Right lobe of liver (tissue), 6 donors: ENCODE measurements around the gene MSMP. TPM values are rescaled to one million over a fixed set of nuclear protein-coding genes. Genes with fewer than 3 reads are reported as not detected.

ENCODE experiments used
- ATAC-seq, 4 donors: fragments of 200-7000 bp; cut with Tn5 transposase; one replicate each; pipeline ENCODE4 v1.9.1; 2020; ENCODE audit warnings: mild to moderate bottlenecking in 4 of 4, moderate library complexity in 4 of 4
- DNase-seq, 3 donors: peaks; one replicate each; pipeline ENCODE4 v3.0.0-alpha.2; 2020
- H3K27ac ChIP-seq, 3 donors: fragments of 200-600 bp; one replicate each; pipeline ENCODE4 v1.8.0; 2022
- H3K27me3 ChIP-seq, 2 donors: fragments of 200-600 bp; one replicate each; pipeline ENCODE4 v1.8.0; 2022
- H3K36me3 ChIP-seq, 4 donors: fragments of 200-600 bp; sonication (generic) in 1 of 4; one replicate each; pipeline versions ENCODE4 v1.5.1 to v1.8.0; 2017 to 2022; ENCODE audit warnings: control low read depth in 1 of 4
- H3K4me1 ChIP-seq, 4 donors: fragments of 200-600 bp; sonication (generic) in 1 of 4; one replicate each; pipeline versions ENCODE4 v1.5.1 to v1.8.0; 2017 to 2022; ENCODE audit warnings: control low read depth in 1 of 4
- H3K4me3 ChIP-seq, 3 donors: fragments of 200-600 bp; one replicate each; pipeline ENCODE4 v1.8.0; 2022
- H3K9me3 ChIP-seq, 4 donors: fragments of 200-600 bp; sonication (generic) in 1 of 4; one replicate each; pipeline versions ENCODE4 v1.5.1 to v1.8.0; 2017 to 2022; ENCODE audit warnings: control low read depth in 1 of 4
- POLR2A ChIP-seq: fragments of 450-650 bp; IDR thresholded peaks from one replicate; pipeline ENCODE4 v1.6.1; 2017; ENCODE audit warnings: antibody characterized with exemption, mild to moderate bottlenecking
- WGBS: methylation state at CpG from one replicate; pipeline ENCODE4 v1.1.6; 2018; ENCODE audit warnings: low coverage, low lambda C conversion rate; ENCODE audit not compliant: insufficient coverage; ENCODE audit errors: missing lambda C conversion rate; 5-methylcytosine and 5-hydroxymethylcytosine counted together
- intact Hi-C, 2 donors: fragments of 100-400 bp; cut with DNase I; formaldehyde crosslinking; loops; one replicate each; pipeline versions ENCODE4 v1.11.2 to v1.14.1; 2022
- long read RNA-seq: library from polyadenylated mRNA; unstranded; transcript quantifications from one replicate; pipeline ENCODE4 v2.0.0, GENCODE V29; 2019
- total RNA-seq, 6 experiments: library from RNA; depleted of rRNA in 2 of 6; stranded (reverse); fragments of >200 nt in 2 of 6; fragmentation: NEBNext Ultra II Directional in 3 of 6; extraction: Animal tissue kit (Norgen Biotek cat#: 25700) in 3 of 6; gene quantifications; one replicate each; pipeline versions ENCODE4 v1.1.0 to v1.2.4, GENCODE V29; 2016 to 2023
- TF ChIP-seq, protein P1 (sequence below), 4 donors: fragments of 200-600 bp in 3 of 4; fragments of 450-650 bp in 1 of 4; IDR thresholded peaks; one replicate each; pipeline versions ENCODE4 v1.5.1 to v1.8.0; 2016 to 2022; ENCODE audit warnings: antibody characterized with exemption in 4 of 4, mild to moderate bottlenecking in 2 of 4
- donor health status: DM: no; HTN: yes; CAD: no.
- donor health status: DM: no; HTN: no; CAD: no.
- donor health status: DM: no; HTN: no; CAD: no.
- donor health status: DM: no; HTN: yes; CAD: no.
- donor health status: DM: no; HTN: yes; CAD: no.

MSMP gene, protein sequence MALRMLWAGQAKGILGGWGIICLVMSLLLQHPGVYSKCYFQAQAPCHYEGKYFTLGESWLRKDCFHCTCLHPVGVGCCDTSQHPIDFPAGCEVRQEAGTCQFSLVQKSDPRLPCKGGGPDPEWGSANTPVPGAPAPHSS
- total RNA-seq = not detected
- long read RNA-seq = 0 reads

DNA sequence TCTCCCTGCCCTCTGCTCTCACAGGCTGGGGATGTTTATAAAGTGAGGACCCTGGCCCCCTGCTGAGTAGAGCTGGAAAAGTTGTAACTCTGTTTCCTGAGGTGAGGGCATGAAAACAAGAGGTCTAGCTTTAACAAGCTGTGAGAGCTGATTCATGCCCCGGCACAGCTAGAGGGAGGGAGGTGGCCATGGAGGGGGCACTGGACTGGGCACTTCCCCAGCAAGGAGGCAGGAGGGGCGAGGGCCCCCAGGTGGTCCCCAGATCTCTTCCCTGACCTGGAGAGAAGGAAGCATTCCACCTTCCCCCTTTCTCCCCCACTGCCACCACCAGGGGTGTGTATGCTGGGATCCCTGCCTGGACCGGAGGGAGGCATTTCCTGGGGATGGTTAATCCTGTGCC, at the start of gene MSMP:
Gene MSMP, minus strand, starts transcription at position 13 of the 400 bp plus-strand sequence. CDS start 147 bp downstream, outside the sequence.
- peaks cover 0 to 36% (median 14%) of the 10 kb centered on the region in 4 donors for H3K36me3 ChIP-seq
- TF ChIP-seq, protein P1, sequence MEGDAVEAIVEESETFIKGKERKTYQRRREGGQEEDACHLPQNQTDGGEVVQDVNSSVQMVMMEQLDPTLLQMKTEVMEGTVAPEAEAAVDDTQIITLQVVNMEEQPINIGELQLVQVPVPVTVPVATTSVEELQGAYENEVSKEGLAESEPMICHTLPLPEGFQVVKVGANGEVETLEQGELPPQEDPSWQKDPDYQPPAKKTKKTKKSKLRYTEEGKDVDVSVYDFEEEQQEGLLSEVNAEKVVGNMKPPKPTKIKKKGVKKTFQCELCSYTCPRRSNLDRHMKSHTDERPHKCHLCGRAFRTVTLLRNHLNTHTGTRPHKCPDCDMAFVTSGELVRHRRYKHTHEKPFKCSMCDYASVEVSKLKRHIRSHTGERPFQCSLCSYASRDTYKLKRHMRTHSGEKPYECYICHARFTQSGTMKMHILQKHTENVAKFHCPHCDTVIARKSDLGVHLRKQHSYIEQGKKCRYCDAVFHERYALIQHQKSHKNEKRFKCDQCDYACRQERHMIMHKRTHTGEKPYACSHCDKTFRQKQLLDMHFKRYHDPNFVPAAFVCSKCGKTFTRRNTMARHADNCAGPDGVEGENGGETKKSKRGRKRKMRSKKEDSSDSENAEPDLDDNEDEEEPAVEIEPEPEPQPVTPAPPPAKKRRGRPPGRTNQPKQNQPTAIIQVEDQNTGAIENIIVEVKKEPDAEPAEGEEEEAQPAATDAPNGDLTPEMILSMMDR (IDR thresholded peaks at IDR 0.05) = no peak
- no peak for TF ChIP-seq POLR2A
- no peaks in the 10 kb centered on the region for H3K9me3 ChIP-seq
- DNase-seq = no peak
- 60% methylated on average over 1 of the region's 3 CpGs for WGBS
- no peak for ATAC-seq
- no peak within 1 kb of the TSS for H3K27ac ChIP-seq
- H3K4me3 ChIP-seq = no peak within 1 kb of the TSS
- no peaks in the 10 kb centered on the region for H3K27me3 ChIP-seq
- peaks cover 0 to 24% (median 11%) of the 10 kb centered on the region in 4 donors for H3K4me1 ChIP-seq
- intact Hi-C loops = no loop called here

DNA sequence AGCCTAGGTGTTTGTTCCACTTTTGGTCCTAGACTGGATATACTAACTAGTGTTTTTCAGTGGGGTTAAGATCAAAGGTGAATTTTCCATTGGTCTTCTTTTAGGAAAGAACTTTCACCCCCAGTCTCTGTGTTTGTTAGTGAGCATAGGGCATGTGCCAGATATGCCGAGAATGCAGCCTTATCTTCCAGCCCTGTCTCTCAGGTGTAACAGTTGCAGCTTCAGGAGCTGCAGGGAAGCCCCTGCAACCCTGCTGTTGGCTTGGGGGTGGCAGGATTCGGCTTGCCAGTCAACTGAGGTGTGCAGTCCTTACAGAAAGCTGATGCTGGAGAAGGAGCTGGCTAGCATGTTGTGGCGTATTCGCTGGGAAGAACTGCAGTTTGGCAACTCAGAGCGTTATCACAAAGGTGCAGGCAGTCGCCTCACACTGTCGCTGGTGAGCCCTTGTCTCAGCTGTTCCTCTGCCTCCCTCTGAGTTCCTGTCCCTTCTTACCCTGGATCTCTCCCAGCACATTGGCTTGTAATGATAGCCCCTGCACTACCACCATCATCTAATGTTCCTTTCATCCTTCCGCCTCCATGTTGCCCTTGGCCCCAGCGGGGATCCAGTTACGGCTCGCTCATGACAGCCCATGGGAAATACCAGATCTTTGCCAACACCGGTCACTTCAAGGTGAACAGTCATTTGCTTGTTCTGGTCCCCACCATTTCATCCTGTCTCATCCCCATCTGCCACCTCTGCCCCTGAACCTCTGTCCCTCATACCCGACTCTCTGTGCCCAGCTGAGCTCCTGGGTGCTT, 47.5 kb upstream of the MSMP start:
- peak in 1 of 3 donors; percentile 31 for DNase-seq
- H3K36me3 ChIP-seq = peaks cover 0 to 7% (median 6%) of the 10 kb centered on the region in 4 donors
- WGBS = 47% methylated on average over 9 of the region's 13 CpGs
- peak; percentile 75 to 88 (median 80) for ATAC-seq
- intact Hi-C loops = no loop called here
- peaks cover 0 to 13% (median 2%) of the 10 kb centered on the region in 4 donors for H3K4me1 ChIP-seq
- TF ChIP-seq, protein P1 (IDR thresholded peaks at IDR 0.05) = no peak
- no peak for TF ChIP-seq POLR2A
- H3K9me3 ChIP-seq = no peaks in the 10 kb centered on the region
- peak overlapping the region in 2 of 3 donors; percentile 40 to 63 for H3K27ac ChIP-seq
- no peaks in the 10 kb centered on the region for H3K27me3 ChIP-seq
- H3K4me3 ChIP-seq = no peak overlapping the region

DNA sequence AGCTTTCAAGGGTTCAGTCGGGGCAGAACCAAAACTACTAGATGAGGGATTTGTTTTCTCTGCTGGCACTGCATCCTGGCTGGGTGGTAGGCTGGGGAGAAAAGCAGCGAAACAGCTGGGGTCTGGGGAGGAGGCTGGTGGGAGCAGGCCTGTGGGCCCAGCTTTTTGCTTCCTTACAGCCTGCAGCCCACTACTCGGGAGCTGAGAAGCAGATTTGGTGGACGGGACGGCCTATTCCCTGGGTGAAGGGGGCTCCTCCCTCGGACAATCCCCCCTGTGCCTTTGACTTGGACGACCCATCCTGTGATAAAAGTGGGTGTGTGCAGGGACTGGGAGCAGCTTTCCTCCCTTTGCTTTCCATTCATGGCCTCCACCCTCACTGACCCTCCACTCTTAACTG, 46.5 kb upstream of the MSMP start:
- peaks cover 0 to 13% (median 2%) of the 10 kb centered on the region in 4 donors for H3K4me1 ChIP-seq
- intact Hi-C loops = no loop called here
- H3K9me3 ChIP-seq = no peaks in the 10 kb centered on the region
- ATAC-seq (no peak), DNase-seq (peak in 1 of 3 donors; percentile 35)
- TF ChIP-seq, protein P1 (IDR thresholded peaks at IDR 0.05) = no peak
- TF ChIP-seq POLR2A = no peak
- H3K36me3 ChIP-seq = peaks cover 0 to 6% (median 3%) of the 10 kb centered on the region in 4 donors
- H3K4me3 ChIP-seq = no peak overlapping the region
- H3K27me3 ChIP-seq = no peaks in the 10 kb centered on the region
- peak overlapping the region in 1 of 3 donors; percentile 63 for H3K27ac ChIP-seq
- WGBS = 20% methylated on average over 1 of the region's 7 CpGs

DNA sequence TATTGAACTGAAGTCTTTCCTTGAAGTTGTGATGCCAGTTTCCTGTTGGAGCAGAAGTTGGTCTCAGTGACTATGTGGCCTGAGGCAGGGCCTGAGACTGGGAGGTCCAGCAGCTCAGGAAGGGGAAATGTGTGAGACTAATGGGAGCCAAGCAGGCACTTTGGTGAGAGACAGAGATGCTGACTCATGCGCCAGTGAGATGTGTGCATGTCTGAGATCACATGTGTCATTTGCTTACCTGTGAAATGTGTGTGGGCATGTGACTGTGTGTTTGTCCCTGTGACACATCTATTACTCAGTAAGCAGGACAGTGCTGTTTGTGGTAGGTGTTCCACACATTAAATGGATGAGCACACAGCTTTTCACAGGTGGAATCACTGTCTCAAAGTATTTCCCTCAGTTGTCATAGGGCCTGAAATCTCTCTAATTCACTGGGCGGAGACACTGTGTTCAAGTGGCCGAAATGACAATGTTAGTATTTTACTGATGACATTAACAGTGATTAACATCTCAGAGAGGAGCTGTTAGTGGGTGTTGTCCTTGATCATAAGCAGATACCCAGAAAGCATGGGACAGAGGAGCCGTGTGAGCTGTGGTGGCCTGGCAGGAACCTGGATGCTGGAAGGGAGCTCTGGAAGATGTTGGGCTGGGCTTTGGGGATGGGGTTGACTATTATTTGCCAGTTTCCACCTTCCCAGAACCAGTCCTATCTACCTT, 44.7 kb upstream of the MSMP start:
- TF ChIP-seq POLR2A = no peak
- TF ChIP-seq, protein P1 (IDR thresholded peaks at IDR 0.05) = no peak
- no peak overlapping the region for H3K27ac ChIP-seq
- no peaks in the 10 kb centered on the region for H3K27me3 ChIP-seq
- 93% methylated on average over 2 of the region's 4 CpGs for WGBS
- intact Hi-C loops = loop anchor here in 1 of 2 donors (10.0 kb wide), 1 partner anchor 86 kb away; no protein-coding TSS in a partner anchor
- no peaks in the 10 kb centered on the region for H3K9me3 ChIP-seq
- peak in 3 of 4 donors; percentile 10 to 61 (median 31) for ATAC-seq
- peaks cover 0 to 13% (median 2%) of the 10 kb centered on the region in 4 donors for H3K4me1 ChIP-seq
- DNase-seq = peak in 1 of 3 donors; percentile 29
- H3K36me3 ChIP-seq = peaks cover 0 to 5% (median 2%) of the 10 kb centered on the region in 4 donors
- no peak overlapping the region for H3K4me3 ChIP-seq
